Measurements from ENCODE around the gene INO80B. TPM values are rescaled to one million over a fixed set of nuclear protein-coding genes. Genes with fewer than 3 reads are reported as not detected.
A peak's percentile ranks its signal among the peaks of the same experiment; 100 is the strongest.

INO80B gene
- total RNA-seq, 1 experiment from 2014 or later = 7.8 TPM

DNA sequence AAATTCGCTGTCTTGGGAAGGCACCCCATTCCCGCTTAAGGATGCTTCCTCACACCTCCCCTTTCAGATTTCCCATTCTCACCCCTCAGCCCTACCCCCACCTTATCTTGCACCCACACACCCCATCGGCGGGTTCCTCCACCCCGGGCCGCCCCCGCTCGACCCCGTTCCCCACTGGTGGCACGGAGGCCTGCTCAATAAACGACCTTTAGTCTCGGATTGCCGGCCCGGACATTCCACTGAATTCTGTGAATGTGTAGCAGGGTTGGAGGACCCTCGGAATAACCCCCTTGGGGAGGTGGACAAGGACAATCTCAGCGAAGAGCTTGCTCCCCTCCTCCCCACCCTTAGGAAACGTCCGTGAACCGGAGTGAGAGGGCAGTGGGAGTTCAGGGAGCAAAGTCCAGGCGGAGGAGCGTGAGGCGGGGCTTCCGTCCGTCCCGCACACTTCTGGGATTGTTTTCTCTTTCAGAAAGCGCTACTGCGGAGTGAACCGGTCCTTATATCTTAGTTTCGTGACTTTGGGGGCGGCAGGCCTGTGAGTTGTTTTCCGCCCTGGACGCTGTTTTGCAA is 47.3 kb downstream of the INO80B start:
- no peak for DNase-seq (ENCODE audit: low read depth)

DNA sequence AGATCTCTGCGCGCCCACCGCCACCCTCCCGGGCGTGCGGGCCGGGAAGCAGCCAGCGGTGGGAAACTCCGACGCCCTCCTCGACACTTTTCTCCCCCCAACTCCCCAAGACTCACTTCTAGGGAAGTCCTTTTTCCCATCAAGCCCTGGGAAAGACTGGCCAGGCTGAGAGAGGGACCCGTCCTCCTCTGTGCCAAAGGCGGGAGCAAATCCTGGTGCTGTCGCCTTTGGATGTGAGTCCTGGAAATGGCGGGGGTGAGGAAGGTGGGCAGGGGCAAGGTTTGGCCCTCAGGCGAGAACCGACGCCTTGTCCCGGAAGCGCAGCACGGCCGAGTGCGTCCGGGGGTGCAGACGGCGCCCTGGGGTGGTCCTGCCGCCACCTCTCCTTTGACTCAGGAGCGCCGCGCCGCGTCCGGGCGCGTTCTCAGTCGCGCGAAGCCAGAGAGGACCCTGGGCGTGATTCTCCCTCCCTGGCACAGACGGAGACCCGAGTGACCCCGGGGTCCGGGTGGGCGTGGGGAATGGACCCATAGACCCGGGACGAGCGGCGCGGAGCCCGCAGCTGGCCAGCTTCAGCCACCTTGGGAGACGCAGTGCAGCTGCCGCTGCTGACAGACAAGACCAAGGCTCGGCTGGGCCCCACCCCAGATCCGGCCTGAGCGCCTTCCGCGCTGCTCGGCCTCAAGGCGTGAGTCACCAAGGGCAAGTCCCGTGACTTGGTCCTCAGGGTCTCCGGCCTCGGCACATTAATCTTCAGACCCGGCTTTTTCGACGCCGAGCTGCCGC is 48.0 kb downstream of the INO80B start:
- DNase-seq (ENCODE audit: low read depth) = peak; percentile 73

DNA sequence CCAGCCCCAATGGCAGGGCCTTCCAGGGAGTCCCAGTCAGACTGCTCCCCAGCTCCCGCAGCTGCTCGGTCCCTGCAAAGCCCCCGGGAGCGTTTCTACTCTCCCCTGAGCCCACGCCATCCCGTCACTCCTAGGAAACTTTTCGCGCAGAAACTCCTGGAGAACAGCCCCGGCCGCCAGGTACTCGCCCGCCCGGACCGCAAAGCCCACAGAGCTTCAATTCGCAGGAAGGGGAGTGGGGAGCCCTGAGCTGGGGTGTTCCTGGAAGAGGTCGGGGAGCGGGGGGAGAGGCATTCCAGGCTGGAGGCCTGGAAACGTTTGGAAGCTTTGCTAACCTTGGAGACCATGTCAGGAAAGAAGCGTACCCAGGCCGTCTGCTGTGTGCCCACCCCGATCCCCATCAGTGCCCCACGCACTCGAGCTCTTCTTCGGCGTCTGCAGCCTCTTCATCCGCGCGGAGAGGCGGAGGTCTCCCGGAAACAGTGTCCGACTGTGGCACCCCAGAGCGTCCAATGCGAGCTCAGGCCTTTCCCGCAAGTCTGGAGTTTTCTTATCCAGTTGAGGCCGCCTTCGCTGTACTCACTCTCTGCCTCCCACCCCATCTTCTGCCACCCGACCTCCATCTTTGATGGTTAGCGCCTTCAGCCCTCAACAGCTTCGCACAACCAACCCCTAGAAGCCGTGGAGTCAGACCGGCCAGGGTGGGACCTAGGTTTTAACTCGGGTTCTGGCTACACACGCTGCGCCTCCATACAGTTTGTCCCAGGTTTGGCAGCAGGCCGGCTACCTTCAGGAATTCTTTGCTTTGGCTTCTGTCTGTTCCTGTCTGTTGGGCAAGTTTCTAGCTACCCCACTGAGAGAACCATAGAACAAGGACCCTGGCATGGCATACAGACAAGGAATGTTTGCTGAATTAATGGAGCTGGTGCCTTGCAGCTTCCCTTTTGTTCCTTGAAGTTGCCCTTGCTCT is 48.9 kb downstream of the INO80B start:
- DNase-seq (ENCODE audit: low read depth) = no peak

GRCh38 chr2:74504591-74504990 is 49.7 kb downstream of the INO80B start:
- no peak for DNase-seq (ENCODE audit: low read depth)

GRCh38 chr2:74505448-74506246 is 50.8 kb downstream of the INO80B start:
- DNase-seq (ENCODE audit: low read depth) = no peak

- DNase-seq (ENCODE audit: low read depth) = peak; percentile 97
Observed at GRCh38 chr2:74507145-74507925, 52.4 kb downstream of the INO80B start, which contains the start of gene PCGF1. TSS of gene PCGF1 (minus strand) at chr2:74507695. CDS start at chr2:74507668, 27 bp downstream.

Other genes with a start within 250 kb of the INO80B start
- gene SLC4A5, start 111.7 kb upstream of the INO80B start, total RNA-seq (2014; rRNA removed; shearing (Covaris generic)) = 0.02 TPM in 1 of 2 replicates, not detected in the other
- 51.5 and 87.0 TPM in 2 replicates for gene DCTN1, start 74.8 kb upstream of the INO80B start, total RNA-seq (2014; rRNA removed; shearing (Covaris generic))
- gene C2orf81, start 33.5 kb upstream of the INO80B start, total RNA-seq (2014; rRNA removed; shearing (Covaris generic)) = 0.57 and 1.6 TPM in 2 replicates
- gene WDR54, start 33.4 kb upstream of the INO80B start, total RNA-seq (2014; rRNA removed; shearing (Covaris generic)) = 60.2 and 64.7 TPM in 2 replicates
- 10.5 and 12.1 TPM in 2 replicates for gene RTKN, start 13.2 kb upstream of the INO80B start, total RNA-seq (2014; rRNA removed; shearing (Covaris generic))
- 45.2 and 55.7 TPM in 2 replicates for gene WBP1, start 3.4 kb downstream of the INO80B start, total RNA-seq (2014; rRNA removed; shearing (Covaris generic))
- 52.1 and 77.3 TPM in 2 replicates for gene MOGS, start 10.3 kb downstream of the INO80B start, total RNA-seq (2014; rRNA removed; shearing (Covaris generic))
- gene MRPL53, start 17.6 kb downstream of the INO80B start, total RNA-seq (2014; rRNA removed; shearing (Covaris generic)) = 38.0 and 38.2 TPM in 2 replicates
- gene CCDC142, start 27.9 kb downstream of the INO80B start, total RNA-seq (2014; rRNA removed; shearing (Covaris generic)) = 7.8 TPM in 2 replicates
- 10.0 and 13.6 TPM in 2 replicates for gene TTC31, start 28.0 kb downstream of the INO80B start, total RNA-seq (2014; rRNA removed; shearing (Covaris generic))
- gene LBX2, start 44.5 kb downstream of the INO80B start, total RNA-seq (2014; rRNA removed; shearing (Covaris generic)) = 0.10 and 1.6 TPM in 2 replicates
- 28.9 and 31.3 TPM in 2 replicates for gene PCGF1, start 52.6 kb downstream of the INO80B start, total RNA-seq (2014; rRNA removed; shearing (Covaris generic))
- gene TLX2, start 59.4 kb downstream of the INO80B start, total RNA-seq (2014; rRNA removed; shearing (Covaris generic)) = 0.10 and 0.34 TPM in 2 replicates
- not detected in 2 replicates for gene DQX1, start 71.1 kb downstream of the INO80B start, total RNA-seq (2014; rRNA removed; shearing (Covaris generic))
- 115 and 119 TPM in 2 replicates for gene AUP1, start 74.6 kb downstream of the INO80B start, total RNA-seq (2014; rRNA removed; shearing (Covaris generic))
- 29.4 and 32.0 TPM in 2 replicates for gene HTRA2, start 74.8 kb downstream of the INO80B start, total RNA-seq (2014; rRNA removed; shearing (Covaris generic))
- gene LOXL3, start 98.9 kb downstream of the INO80B start, total RNA-seq (2014; rRNA removed; shearing (Covaris generic)) = 43.9 and 66.9 TPM in 2 replicates
- 7.5 and 13.3 TPM in 2 replicates for gene DOK1, start 99.6 kb downstream of the INO80B start, total RNA-seq (2014; rRNA removed; shearing (Covaris generic))
- not detected in 2 replicates for gene M1AP, start 193.2 kb downstream of the INO80B start, total RNA-seq (2014; rRNA removed; shearing (Covaris generic))
- 7.3 and 7.6 TPM in 2 replicates for gene SEMA4F, start 199.2 kb downstream of the INO80B start, total RNA-seq (2014; rRNA removed; shearing (Covaris generic))

All from M059J (cell line).